ENCODE measurements around the gene GRIN2A.

DNA sequence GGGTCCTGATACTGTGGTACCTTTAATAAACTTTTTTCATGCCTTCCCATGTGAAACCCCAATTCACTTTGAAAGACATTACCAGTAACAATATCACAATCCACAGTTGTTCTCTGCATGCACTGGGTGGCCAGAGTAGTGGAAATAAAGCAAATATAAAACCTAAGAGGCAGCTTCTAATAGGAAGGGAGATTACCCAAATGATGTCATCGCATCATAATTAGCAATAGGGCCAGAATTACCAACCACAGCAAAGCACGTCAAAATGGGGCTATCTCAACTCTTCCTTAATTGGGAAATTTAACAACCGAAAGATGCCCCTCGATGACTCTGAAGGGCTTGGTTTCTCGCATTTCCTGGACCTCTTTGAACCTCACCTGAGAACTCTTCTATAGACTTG lies 224.8 kb downstream of the GRIN2A start:
- no peak for TF ChIP-seq POLR2A (IDR thresholded peaks at IDR 0.05)
- TF ChIP-seq, protein P1, sequence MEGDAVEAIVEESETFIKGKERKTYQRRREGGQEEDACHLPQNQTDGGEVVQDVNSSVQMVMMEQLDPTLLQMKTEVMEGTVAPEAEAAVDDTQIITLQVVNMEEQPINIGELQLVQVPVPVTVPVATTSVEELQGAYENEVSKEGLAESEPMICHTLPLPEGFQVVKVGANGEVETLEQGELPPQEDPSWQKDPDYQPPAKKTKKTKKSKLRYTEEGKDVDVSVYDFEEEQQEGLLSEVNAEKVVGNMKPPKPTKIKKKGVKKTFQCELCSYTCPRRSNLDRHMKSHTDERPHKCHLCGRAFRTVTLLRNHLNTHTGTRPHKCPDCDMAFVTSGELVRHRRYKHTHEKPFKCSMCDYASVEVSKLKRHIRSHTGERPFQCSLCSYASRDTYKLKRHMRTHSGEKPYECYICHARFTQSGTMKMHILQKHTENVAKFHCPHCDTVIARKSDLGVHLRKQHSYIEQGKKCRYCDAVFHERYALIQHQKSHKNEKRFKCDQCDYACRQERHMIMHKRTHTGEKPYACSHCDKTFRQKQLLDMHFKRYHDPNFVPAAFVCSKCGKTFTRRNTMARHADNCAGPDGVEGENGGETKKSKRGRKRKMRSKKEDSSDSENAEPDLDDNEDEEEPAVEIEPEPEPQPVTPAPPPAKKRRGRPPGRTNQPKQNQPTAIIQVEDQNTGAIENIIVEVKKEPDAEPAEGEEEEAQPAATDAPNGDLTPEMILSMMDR (IDR thresholded peaks at IDR 0.05), result no peak

All from body of pancreas (tissue), 4 donors.